Measurements from ENCODE around the gene TMEM132D. TPM values are rescaled to one million over a fixed set of nuclear protein-coding genes. Genes with fewer than 3 reads are reported as not detected.

The TMEM132D gene
- total RNA-seq, 1 donor from 2014 or later = not detected

GRCh38 chr12:129328235-129328634 is 575.6 kb downstream of the TMEM132D start:
- no peak for DNase-seq

DNA sequence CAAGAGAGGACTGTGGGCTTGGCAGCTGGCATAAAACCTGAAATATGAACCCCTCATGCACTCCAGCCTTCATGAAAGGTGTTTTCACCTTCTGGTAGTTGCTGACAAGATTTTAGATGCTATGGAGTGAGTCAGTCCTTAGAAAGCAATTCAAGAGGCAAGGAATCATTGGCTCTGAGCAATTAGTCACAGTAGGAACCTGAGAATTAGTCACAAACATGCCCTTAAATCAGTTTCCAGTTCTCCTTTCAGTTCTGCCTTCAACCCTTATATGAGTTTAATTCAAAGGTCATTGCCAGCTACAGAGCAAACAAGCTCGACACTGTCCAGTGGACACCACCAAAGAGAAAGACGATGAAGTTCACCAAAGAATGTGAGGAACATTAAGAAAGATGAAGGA is 578.3 kb downstream of the TMEM132D start:
- no peak for DNase-seq

DNA sequence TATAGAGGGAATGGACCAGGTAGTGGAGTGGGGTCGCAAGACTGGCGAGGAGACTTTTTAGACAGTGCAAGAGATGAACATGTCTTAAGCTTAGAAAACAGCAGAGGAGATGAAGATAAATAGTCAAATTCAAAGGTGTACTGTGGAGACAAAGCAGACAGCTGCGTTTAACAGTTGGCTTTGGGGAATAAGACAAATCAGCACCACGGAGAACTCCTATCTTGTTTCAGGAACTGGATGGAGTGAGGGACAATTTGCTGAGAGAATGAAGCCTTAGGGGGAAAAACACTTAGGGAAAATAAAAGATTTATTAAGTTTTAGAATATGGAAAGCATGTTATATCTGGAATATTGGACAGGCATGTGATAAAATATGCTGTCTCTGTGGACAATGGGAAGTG is 591.8 kb downstream of the TMEM132D start:
- DNase-seq = no peak

GRCh38 chr12:129310346-129310745 is 593.5 kb downstream of the TMEM132D start:
- no peak for DNase-seq

DNA sequence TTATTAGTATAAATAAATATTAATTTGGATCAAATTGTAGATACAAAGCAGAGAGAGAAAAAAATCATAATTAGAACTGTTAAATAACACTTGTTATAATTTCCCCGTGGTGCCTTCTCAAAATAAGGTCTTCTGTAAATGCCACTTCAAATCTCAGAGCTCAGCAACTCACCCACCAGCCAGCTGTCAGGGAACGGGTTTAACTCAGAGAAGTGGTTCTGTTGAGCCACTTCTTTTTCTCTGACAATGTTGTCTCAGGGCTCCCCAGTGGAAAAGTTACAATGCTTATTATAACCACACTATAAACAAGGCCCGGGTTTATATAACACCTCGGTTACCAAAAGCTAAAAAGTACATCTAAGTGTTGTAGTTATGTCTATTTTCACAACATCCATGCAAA is 598.0 kb downstream of the TMEM132D start:
- no peak for DNase-seq

GRCh38 chr12:129304529-129304928 is 599.3 kb downstream of the TMEM132D start:
- DNase-seq = no peak

DNA sequence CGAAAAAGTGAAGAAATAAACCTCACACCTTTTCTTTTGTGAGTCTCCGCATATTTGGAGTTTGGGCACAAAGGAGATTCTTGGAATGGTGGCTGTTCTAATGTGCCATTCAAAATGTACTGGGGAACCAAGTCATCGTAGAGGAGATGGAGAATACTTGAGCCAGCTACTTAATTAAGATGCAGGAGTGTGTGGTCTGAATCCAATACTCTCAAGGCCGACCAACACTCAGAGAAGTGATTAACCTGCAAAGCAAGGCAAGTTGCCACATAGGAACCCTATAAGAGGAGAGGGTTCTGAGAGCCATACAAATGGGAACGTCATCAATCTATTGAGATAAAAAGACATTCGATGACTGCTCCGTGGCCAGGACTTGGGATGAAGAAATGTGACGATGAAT is 603.8 kb downstream of the TMEM132D start:
- DNase-seq = no peak

DNA sequence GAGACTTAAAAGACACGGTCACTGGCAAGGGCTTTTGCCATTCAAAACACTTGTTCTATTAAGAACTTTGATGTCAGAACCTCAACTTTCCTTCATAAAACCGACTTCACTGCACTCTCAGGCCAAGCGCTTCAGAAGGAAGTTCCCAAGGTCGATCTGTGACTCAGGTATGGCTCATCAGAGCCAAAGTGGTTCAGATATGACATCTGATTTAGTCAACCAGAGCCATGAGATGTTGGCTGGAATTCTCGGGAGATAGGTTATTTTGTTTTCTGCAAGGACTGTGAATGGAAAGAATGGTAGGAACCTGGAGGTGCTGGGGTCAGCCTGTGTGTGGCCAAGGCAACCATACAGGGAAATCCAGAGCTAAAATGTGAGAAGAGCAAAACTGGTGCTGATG is 604.9 kb downstream of the TMEM132D start:
- no peak for DNase-seq

- DNase-seq = no peak
Observed at GRCh38 chr12:129296671-129297070, 607.2 kb downstream of the TMEM132D start.

- no peak for DNase-seq
Observed at GRCh38 chr12:129294868-129295267, 609.0 kb downstream of the TMEM132D start.

- DNase-seq = no peak
Observed at GRCh38 chr12:129279771-129280170, 624.1 kb downstream of the TMEM132D start.

DNA sequence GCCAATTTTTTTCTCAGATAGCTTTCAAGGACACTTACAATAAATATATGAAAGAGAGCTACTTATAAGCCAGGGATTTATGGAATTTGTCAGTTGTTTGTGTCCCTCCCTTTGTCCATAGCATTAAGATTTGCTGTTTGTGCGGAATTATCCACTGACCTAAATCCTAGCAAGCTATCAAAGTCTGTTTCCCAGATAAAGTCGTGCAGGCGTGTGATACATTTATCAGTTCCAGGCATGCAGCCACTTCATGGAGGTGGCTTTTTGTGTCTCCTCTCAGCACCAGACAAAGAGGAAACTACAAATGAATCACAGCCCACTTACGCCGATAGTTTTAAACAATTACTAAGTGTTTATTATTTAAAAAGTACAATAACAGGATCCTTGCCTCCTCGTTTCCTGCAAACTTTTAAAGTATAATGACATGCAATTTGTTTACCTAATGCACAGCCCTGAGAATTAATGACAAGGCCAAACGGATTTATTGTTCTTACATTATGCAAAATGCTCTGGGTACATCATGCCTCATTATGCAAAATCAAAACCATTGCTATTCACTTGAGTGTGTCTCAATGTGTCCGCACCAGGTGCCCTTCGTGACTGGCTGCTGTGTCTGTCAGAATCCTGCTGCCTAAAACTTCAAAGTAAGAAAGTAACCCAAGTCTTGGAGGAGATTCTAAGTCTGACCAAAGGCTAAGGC is 627.3 kb downstream of the TMEM132D start:
- no peak for DNase-seq

- DNase-seq = no peak
Observed at GRCh38 chr12:129269756-129270495, 633.9 kb downstream of the TMEM132D start.

DNA sequence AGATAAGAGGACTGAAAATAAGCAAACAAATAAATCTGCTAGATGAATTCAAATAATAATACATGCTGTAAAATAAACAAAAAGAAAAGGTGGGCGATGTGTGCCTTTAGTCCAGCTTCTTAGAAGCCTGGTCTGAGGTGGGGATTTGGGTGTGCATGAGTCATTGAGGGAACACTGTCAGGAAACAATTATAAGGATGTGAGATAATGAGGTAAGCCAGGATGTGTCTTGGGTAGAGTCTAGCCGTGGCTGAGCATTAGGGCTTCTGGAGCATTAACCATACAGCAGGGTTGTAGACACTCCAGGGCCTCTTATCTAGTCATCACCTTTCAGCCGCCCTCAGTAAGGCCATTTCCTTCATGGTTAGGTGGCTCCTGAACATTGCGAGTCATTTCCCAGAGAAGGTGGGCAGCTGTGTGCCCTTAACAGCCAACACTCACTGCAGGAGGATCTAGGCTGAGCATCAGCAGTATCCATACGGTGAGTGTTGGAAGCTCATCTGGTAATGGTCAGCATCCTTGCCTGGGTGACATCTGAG is 645.0 kb downstream of the TMEM132D start:
- DNase-seq = no peak

GRCh38 chr12:129257524-129257923 is 646.3 kb downstream of the TMEM132D start:
- no peak for DNase-seq

GRCh38 chr12:129246630-129247029 is 657.2 kb downstream of the TMEM132D start:
- DNase-seq = no peak

DNA sequence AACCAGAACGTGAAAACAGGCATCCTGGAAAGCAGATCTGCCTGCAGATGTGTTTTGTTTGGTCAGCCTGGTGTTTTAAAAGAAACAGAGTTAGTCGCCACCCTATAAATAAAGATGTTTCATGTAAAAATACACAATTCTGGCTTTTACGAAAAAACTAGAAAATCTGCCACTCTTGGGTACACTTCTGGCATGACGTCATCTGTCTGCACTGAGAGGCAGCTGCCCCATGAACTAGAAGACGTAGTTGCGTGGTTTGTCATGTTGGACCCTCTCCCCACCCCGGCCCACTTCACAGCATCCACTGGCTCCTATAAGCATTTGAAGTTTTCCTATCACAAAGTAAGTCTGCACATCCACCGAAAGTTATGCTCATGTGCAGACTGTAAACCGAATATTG is 658.1 kb downstream of the TMEM132D start:
- no peak for DNase-seq

- no peak for DNase-seq
Observed at GRCh38 chr12:129241852-129242251, 662.0 kb downstream of the TMEM132D start.

- no peak for DNase-seq
Observed at GRCh38 chr12:129237881-129238280, 665.9 kb downstream of the TMEM132D start.

DNA sequence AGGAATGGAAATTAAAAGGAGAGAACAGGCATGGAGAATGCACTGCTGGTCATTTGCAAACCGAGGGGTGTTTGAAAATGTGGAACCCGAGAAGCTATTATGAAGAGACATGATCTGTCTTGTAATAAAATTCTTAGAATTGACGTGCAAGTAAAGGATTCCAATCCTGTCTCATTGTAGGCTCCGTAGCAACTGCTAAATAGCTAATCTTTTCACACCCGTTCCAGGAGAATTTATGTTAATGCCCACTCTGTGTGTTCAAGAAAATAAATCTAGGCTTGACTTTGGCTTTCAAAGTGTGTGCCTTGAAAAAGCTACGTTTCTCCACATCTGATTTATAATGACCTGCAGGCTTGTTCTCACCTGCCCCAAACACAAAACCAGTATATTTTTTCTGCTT is 669.6 kb downstream of the TMEM132D start:
- DNase-seq = no peak

GRCh38 chr12:129231491-129231890 is 672.3 kb downstream of the TMEM132D start:
- no peak for DNase-seq

DNA sequence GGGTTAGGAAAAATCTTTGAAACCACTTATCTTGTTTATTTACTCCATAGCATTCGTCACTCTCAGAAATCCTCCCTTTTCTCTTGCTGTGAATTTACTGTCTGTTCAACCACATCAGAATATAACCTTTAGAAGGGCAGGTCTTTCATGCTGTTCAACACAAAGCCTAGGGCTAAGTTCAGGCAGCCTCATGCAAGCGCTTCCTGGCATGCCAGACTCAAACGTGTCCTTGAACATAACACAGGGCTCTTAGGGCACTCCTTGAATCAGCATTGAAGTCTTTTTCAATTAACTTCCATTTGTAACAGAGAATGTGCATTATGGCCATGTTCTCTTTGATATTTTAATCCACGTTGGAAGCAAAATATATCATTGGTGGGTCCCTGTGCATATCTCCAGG is 672.8 kb downstream of the TMEM132D start:
- no peak for DNase-seq

DNA sequence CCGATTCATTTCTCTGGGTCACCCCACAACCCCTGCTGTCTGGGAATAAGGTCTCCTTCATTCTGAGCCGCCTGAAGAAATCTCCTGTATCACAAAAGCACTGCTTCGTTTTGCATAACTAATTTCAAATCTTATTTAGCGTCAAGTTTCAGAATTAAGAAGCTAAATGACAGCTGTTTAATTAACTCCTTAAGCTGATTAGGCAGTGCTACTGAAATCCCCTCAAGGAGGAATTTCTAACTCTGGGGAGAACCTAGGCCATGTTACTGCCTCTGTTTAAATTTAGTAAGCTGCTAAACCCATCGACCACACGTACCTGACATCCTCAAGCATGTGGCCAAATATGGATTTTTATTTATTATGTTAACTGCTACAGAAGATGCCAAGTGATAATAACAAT is 677.0 kb downstream of the TMEM132D start:
- DNase-seq = no peak

DNA sequence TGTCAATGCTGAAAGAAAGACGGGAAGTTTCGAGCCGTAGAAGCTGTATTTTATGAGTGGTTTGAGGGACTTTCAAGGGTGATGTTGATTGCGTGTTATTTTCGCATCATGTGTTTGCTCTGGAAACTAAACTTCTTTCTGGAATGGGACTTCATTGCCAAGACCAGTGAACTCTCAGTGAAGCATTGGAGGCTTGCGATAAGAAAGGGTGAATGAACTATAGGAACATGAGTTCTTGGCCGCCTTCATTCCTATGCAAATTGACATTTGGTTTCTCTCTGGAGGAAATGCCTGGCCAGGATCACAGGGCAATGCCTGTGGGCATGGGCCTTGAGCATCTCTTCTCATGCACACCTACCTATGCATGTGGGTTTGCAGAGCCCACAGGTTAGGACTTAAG is 677.8 kb downstream of the TMEM132D start:
- no peak for DNase-seq
